ENCODE data around the gene MAST4.

DNA sequence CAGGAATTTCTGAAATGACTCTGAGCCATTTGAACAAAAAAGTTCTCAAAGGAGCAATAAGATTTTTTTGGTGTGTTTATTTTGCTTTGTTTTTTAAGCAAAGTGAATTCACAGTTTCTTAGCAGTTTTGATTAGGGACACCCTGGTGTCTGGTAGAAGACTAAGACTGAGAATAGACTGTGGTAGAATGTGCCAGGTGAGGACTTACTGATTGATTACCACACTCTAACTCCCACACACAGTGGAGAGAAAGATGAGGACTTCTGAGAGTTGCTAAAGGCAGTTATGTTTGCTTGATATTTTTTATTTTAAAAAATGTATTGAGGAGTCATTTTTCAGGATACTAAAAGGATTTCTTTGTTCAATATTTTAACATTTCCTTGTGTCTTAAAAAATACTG is 425.3 kb downstream of the MAST4 start:
- TF ChIP-seq, protein P1, sequence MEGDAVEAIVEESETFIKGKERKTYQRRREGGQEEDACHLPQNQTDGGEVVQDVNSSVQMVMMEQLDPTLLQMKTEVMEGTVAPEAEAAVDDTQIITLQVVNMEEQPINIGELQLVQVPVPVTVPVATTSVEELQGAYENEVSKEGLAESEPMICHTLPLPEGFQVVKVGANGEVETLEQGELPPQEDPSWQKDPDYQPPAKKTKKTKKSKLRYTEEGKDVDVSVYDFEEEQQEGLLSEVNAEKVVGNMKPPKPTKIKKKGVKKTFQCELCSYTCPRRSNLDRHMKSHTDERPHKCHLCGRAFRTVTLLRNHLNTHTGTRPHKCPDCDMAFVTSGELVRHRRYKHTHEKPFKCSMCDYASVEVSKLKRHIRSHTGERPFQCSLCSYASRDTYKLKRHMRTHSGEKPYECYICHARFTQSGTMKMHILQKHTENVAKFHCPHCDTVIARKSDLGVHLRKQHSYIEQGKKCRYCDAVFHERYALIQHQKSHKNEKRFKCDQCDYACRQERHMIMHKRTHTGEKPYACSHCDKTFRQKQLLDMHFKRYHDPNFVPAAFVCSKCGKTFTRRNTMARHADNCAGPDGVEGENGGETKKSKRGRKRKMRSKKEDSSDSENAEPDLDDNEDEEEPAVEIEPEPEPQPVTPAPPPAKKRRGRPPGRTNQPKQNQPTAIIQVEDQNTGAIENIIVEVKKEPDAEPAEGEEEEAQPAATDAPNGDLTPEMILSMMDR (IDR thresholded peaks at IDR 0.05; ENCODE audit: insufficient read depth, low read depth, low read length): no peak
- TF ChIP-seq EZH2 (IDR thresholded peaks at IDR 0.05; ENCODE audit: insufficient read depth, low read length): no peak
